ENCODE data around the gene IL17RB.

DNA sequence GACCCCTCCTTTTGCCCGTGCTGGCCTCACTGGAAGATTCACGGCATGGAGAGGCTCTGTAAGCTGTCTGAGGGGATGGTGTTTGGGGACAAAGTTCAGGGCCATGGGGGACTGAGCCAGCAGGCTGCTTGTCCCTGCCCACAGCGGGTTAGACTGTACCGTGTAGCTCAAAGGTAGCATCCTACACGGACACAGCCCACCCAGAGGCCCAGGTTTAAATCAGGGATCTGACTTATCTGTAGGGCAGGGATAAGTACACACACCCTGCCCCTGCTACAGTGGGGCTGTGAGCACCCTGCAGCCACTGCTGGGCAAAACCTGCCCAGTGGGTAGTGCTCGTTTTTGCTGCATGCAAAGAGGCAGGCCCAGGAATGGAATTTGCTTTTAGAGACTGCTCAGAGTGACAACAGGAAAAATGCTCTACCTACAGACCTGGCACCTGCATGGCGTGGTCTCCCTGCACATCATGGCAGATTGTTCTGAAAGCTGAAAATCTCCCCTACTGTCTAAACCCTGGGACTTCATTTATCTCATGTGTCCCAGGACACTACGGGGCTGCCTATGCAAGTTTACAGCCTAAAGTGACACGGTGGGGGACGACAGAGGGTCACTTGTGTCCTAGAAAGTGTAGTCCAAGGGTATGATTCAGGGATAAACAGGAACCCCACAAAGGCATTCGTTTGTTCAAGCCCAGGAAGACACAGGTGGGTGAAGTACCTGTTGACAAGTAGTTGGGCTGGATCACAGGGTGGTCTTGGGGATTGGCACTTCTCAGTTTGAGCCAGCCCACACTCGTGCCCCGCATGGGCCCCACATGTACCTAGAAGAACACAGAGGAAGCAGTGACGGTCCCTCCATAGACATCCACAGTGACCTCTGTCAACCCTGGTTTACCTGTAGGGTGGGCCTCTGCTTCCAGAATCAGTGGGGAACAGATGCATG, 27.9 kb upstream of the IL17RB start:
- TF ChIP-seq EZH2 (IDR thresholded peaks at IDR 0.05; ENCODE audit: insufficient read depth, poor library complexity, severe bottlenecking), result no peak
- no peak for TF ChIP-seq EZH2phosphoT487 (IDR thresholded peaks at IDR 0.05; ENCODE audit: insufficient read depth, low read depth)

Data from GM23248 (cell line).